HG03520 (cell line): Measurements from ENCODE around the gene LTBP2.
"Not testable (repeated sequence)": the region's sequence is repeated elsewhere in the genome, so short reads cannot be mapped to it uniquely, and the experiment has no call there.

Experiments
- ATAC-seq: cut with Tn5 transposase; IDR thresholded peaks from one replicate; pipeline ENCODE4 v1.9.1; 2021; ENCODE audit warnings: mild to moderate bottlenecking, moderate library complexity; ENCODE audit not compliant: unreplicated experiment

Gene LTBP2

GRCh38 chr14:74554742-74555362 is 57.2 kb downstream of the LTBP2 start:
- no peak for ATAC-seq

GRCh38 chr14:74552623-74553022 is 59.4 kb downstream of the LTBP2 start:
- ATAC-seq = no peak

- ATAC-seq = no peak
These were observed 60.3 kb downstream of the LTBP2 start for GRCh38 chr14:74551431-74552371.

GRCh38 chr14:74551001-74551400 is 61.0 kb downstream of the LTBP2 start:
- no peak for ATAC-seq

GRCh38 chr14:74550071-74550470 is 62.0 kb downstream of the LTBP2 start:
- ATAC-seq = no peak

- ATAC-seq = no peak
These were observed 62.4 kb downstream of the LTBP2 start for GRCh38 chr14:74549588-74549987.

GRCh38 chr14:74548881-74549280 is 63.2 kb downstream of the LTBP2 start:
- no peak for ATAC-seq

GRCh38 chr14:74547331-74547927 is 64.6 kb downstream of the LTBP2 start:
- ATAC-seq = no peak

- ATAC-seq = no peak
These were observed 65.6 kb downstream of the LTBP2 start for GRCh38 chr14:74546416-74546815.

- ATAC-seq = no peak
These were observed 66.7 kb downstream of the LTBP2 start for GRCh38 chr14:74545386-74545785.

- ATAC-seq = no peak
These were observed 68.1 kb downstream of the LTBP2 start for GRCh38 chr14:74543771-74544438.

- no peak for ATAC-seq
These were observed 69.9 kb downstream of the LTBP2 start for GRCh38 chr14:74542056-74542685.

GRCh38 chr14:74541225-74541624 is 70.8 kb downstream of the LTBP2 start:
- no peak for ATAC-seq

GRCh38 chr14:74539503-74539902 is 72.5 kb downstream of the LTBP2 start:
- ATAC-seq = no peak

GRCh38 chr14:74538411-74539391 is 73.3 kb downstream of the LTBP2 start:
- no peak for ATAC-seq

- not testable (repeated sequence) for ATAC-seq
These were observed 75.7 kb downstream of the LTBP2 start for GRCh38 chr14:74536336-74536735.

- ATAC-seq = no peak
These were observed 76.2 kb downstream of the LTBP2 start for GRCh38 chr14:74535756-74536325.

GRCh38 chr14:74533576-74533975 is 78.5 kb downstream of the LTBP2 start:
- ATAC-seq = no peak

GRCh38 chr14:74532246-74532645 is 79.8 kb downstream of the LTBP2 start:
- ATAC-seq = no peak
